ENCODE results near the gene OR8G5. TPM values are rescaled to one million over a fixed set of nuclear protein-coding genes. Genes with fewer than 3 reads are reported as not detected.

OR8G5 gene
- not detected for total RNA-seq

GRCh38 chr11:124256076-124256475 lies at the start of gene OR8G5:
OR8G5 (plus strand) TSS chr11:124256376; CDS start chr11:124264932, 8,556 bp downstream.
- Mint-ChIP-seq H3K9me3 (no peaks in the 10 kb centered on the region), H3K36me3 (ENCODE audit: low read depth) (no peaks in the 10 kb centered on the region)
- CTCF ChIA-PET = no interaction called here

GRCh38 chr11:124207102-124207792 lies 48.9 kb upstream of the OR8G5 start:
- ChIA-PET CTCF (no interaction called here), POLR2A (no interaction called here)
- H3K4me1 Mint-ChIP-seq (ENCODE audit: low read depth) = no peaks in the 10 kb centered on the region
- intact Hi-C loops (cut with micrococcal nuclease) = no loop called here
- H3K9me3 Mint-ChIP-seq = no peaks in the 10 kb centered on the region
- peaks cover 1% of the 10 kb centered on the region for H3K27me3 Mint-ChIP-seq
- H3K4me3 Mint-ChIP-seq = no peak overlapping the region
- DNase-seq (no peak), ATAC-seq (no peak)
- no peak for TF ChIP-seq CTCF (IDR thresholded peaks at IDR 0.05)
- H3K36me3 Mint-ChIP-seq (ENCODE audit: low read depth) = no peaks in the 10 kb centered on the region
- H3K27ac Mint-ChIP-seq = no peak overlapping the region

More at GRCh38 chr11:124256076-124256475, at the start of gene OR8G5:
- TF ChIP-seq CTCF (IDR thresholded peaks at IDR 0.05) = no peak
- Mint-ChIP-seq H3K4me1 (ENCODE audit: low read depth) (no peaks in the 10 kb centered on the region), H3K27ac (no peak within 1 kb of the TSS), H3K4me3 (no peak within 1 kb of the TSS), H3K27me3 (no peaks in the 10 kb centered on the region)
- intact Hi-C loops (cut with micrococcal nuclease) = no loop called here
- DNase-seq (no peak), ATAC-seq (no peak)
- POLR2A ChIA-PET = no interaction called here

GRCh38 chr11:124209824-124210357 lies 46.3 kb upstream of the OR8G5 start:
- no peaks in the 10 kb centered on the region for H3K36me3 Mint-ChIP-seq (ENCODE audit: low read depth)
- H3K27me3 Mint-ChIP-seq = peaks cover 1% of the 10 kb centered on the region
- DNase-seq (no peak), ATAC-seq (no peak)
- ChIA-PET POLR2A (no interaction called here), CTCF (interaction anchor here (1.8 kb wide), 1 partner anchor 138 kb away, joined by 4 read pairs; no protein-coding TSS in a partner anchor)
- no peaks in the 10 kb centered on the region for H3K9me3 Mint-ChIP-seq
- H3K4me1 Mint-ChIP-seq (ENCODE audit: low read depth) = no peaks in the 10 kb centered on the region
- H3K27ac Mint-ChIP-seq = no peak overlapping the region
- no peak overlapping the region for H3K4me3 Mint-ChIP-seq
- no peak for TF ChIP-seq CTCF (IDR thresholded peaks at IDR 0.05)
- intact Hi-C loops (cut with micrococcal nuclease) = no loop called here

- Mint-ChIP-seq H3K27me3 (peaks cover 1% of the 10 kb centered on the region), H3K27ac (no peak overlapping the region), H3K9me3 (no peaks in the 10 kb centered on the region), H3K4me1 (ENCODE audit: low read depth) (no peaks in the 10 kb centered on the region), H3K36me3 (ENCODE audit: low read depth) (no peaks in the 10 kb centered on the region), H3K4me3 (no peak overlapping the region)
- TF ChIP-seq CTCF (IDR thresholded peaks at IDR 0.05) = no peak
- DNase-seq (no peak), ATAC-seq (no peak)
- intact Hi-C loops (cut with micrococcal nuclease) = no loop called here
- POLR2A ChIA-PET = no interaction called here
- CTCF ChIA-PET = interaction anchor here (1.8 kb wide), 1 partner anchor 139 kb away, joined by 4 read pairs; no protein-coding TSS in a partner anchor
These were observed 45.8 kb upstream of the OR8G5 start for GRCh38 chr11:124210421-124210820.

GRCh38 chr11:124211321-124211720 lies 44.9 kb upstream of the OR8G5 start:
- intact Hi-C loops (cut with micrococcal nuclease) = no loop called here
- no peak for TF ChIP-seq CTCF (IDR thresholded peaks at IDR 0.05)
- DNase-seq (no peak), ATAC-seq (no peak)
- ChIA-PET CTCF (no interaction called here), POLR2A (no interaction called here)
- peaks cover 1% of the 10 kb centered on the region for H3K27me3 Mint-ChIP-seq
- no peaks in the 10 kb centered on the region for H3K4me1 Mint-ChIP-seq (ENCODE audit: low read depth)
- H3K36me3 Mint-ChIP-seq (ENCODE audit: low read depth) = no peaks in the 10 kb centered on the region
- no peaks in the 10 kb centered on the region for H3K9me3 Mint-ChIP-seq
- no peak overlapping the region for H3K27ac Mint-ChIP-seq
- no peak overlapping the region for H3K4me3 Mint-ChIP-seq
